Fibroblast of peridontal ligament (primary cell): ENCODE results near the gene TMEM120A.
A peak's percentile ranks its signal among the peaks of the same experiment; 100 is the strongest.

Experiments used
- DNase-seq: peaks from one replicate; pipeline ENCODE4 v3.0.0-alpha.2; 2010; ENCODE audit errors: extremely low read depth

Gene TMEM120A

GRCh38 chr7:75981203-75981452, 13.3 kb downstream of the TMEM120A start:
- DNase-seq, result no peak

GRCh38 chr7:75980430-75981202, 13.8 kb downstream of the TMEM120A start:
- no peak for DNase-seq

- no peak for DNase-seq
Measured at GRCh38 chr7:75979759-75980429, 14.5 kb downstream of the TMEM120A start.

DNA sequence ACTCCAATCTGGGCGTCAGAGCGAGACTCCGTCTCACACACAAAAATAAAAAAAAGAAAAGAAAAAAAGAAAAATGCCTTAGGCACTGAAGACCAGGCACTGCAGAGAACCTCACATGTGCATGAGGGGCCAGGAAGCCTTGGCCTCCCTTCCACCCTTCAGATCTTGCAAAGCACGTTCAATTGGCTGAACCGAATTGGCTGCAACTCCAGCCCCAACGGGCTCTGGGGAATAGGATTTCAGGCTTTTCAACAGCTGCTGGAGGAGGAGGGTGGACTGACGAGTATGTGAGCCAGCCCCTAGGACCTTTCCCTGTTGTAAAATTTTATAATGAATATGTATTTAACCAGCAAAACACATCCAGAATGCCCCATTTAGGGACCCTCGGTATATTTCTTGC, 16.7 kb downstream of the TMEM120A start:
- DNase-seq, result peak; percentile 94

- no peak for DNase-seq
Measured at GRCh38 chr7:75971961-75972763, 22.2 kb downstream of the TMEM120A start.

DNA sequence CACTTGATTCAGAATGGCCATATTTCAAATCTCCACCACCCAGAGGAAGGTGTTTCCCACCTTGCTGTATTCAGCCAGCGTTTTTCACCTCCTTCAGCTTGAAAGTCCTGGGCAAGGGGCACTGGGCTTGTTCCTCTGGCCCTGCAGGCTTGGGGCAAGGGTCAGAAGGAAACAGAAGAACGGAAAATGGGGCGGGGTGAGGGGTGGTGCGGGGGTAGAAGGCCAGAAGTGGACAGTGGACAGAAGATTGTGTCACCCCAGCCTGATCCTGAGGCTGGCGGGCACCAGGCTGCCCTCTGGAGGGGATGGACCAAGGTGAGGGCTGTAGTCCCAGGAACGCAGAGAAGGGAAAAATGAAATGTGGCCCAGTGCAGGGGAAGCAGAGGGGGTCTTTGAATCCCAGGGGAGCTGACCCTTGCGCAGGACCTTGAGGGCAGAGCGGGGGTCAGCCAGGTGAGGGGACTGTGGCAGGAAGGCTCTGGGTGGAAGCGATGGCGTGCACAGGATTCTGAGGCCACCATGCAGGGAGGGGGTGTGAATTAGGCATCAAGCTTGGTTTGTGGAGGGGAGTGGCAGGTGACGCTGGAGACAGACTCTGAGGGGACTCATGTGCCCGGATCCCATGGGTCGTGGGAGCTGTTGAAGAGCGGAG, 23.0 kb downstream of the TMEM120A start:
- no peak for DNase-seq

DNA sequence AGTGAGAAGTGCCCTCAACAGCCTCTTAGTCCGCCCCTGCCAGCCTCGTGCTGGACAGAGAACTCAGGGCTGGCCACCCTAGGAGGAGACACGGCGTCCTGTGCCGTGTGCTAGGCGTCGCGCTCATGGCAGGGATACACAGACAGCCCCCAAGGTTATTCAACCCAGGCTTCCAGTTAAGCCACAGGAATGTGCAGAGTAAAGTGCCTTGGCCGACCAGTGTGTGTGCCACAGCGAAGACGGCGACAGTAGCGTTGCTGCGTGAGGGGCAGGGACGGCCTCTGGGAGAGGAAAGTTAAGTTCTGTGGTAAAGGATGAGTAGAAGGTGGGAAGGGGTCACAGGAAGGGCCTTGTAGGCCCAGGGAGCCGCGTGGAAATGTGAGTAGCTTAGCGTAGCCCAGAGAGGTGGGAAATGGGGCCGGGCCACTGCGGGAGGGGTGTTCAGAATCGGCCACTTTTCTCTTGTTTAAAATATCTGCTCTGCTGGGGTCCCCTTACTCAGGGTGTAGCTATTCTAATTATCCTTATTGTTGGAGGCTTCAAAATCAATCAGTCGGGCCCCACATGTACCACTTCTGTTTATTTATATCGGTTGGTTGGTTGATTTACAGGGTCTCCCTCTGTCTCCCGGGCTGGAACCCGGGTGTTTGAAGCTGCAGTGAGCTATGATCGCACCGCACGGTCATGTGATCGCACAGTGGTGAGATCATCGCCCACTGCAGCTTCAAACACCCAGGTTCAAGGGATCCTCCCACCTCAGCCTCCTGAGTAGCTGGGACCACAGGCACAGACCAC, 24.5 kb downstream of the TMEM120A start:
- DNase-seq, result no peak

DNA sequence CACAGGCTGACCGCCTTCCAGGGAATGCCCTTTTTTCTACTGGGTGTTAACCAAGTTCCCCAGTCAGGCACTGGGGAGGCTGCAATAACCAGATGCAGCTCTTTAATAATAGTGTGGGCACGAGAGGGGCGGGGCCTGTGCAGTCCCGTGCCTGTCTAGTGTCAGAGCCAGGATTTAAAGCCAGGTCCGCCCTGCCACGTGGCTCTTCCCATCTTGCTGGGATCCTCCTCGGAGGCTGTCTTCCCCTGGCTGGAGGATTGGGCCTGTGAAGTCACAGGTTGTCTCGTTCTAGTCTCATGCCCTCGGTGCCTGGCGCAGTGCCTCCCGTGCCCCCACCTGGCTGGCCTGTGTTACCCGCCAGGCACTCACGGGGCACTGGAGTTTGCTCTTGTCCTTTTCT, 25.2 kb downstream of the TMEM120A start:
- DNase-seq, result no peak

GRCh38 chr7:75968561-75969001, 25.8 kb downstream of the TMEM120A start:
- DNase-seq, result no peak

GRCh38 chr7:75968012-75968411, 26.4 kb downstream of the TMEM120A start:
- no peak for DNase-seq

GRCh38 chr7:75967487-75967997, 26.9 kb downstream of the TMEM120A start:
- DNase-seq, result no peak

DNA sequence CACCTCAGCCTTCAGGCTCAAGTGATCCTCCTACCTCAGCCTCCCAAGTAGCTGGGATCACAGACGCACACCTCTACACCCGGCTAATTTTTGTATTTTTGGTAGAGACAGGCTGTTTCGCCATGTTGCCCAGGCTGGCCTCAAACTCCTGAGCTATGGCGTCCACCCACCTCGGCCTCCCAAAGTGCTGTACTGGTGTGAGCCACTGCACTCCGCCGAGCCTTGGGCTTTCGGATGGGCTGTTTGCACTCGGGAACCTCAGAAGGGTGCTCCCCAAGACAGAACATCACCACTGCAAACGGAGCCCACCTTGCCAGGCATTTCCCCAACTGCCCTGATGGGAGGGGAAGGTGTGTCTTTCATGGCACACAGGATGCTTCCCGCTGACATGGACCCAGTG, 27.3 kb downstream of the TMEM120A start:
- no peak for DNase-seq

DNA sequence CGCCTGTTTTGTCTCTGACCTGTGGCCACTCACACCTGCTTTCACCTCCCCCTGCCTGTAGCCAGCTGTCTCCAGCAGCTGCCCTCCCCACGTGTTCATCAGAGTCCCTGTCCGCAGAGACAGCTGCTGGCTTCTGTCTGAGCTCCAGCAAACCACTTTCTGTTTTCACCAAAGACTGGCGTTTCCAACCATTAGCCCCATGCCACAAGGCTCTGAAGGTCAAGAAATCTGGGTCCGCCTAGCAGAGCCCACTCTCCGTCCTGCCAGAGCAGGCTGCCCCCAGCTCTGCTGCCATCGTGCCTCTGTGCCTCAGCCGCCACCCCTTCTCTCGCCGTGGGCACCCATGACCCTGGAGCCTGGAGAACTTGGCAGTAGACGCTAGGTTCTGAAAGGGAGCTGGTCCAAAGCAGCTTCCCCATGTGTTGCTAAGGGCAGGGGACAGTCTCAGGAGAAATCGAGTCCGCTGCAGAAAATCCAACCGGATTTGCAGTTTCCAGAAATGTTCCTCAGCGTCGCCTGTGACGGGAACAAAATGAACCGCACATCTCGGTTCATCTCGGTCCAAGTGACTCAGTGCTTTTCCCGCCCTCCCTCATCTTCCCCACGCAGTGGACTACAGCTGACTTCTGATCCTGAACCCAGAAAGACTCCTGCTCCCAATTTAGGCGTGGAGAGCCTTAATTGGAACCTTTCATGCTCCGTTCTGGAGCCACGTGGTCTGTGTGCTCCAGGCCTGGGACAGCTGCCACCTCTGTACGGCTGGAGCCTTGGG, 28.0 kb downstream of the TMEM120A start:
- peak; percentile 87 for DNase-seq

GRCh38 chr7:75965617-75966016, 28.8 kb downstream of the TMEM120A start:
- no peak for DNase-seq

DNA sequence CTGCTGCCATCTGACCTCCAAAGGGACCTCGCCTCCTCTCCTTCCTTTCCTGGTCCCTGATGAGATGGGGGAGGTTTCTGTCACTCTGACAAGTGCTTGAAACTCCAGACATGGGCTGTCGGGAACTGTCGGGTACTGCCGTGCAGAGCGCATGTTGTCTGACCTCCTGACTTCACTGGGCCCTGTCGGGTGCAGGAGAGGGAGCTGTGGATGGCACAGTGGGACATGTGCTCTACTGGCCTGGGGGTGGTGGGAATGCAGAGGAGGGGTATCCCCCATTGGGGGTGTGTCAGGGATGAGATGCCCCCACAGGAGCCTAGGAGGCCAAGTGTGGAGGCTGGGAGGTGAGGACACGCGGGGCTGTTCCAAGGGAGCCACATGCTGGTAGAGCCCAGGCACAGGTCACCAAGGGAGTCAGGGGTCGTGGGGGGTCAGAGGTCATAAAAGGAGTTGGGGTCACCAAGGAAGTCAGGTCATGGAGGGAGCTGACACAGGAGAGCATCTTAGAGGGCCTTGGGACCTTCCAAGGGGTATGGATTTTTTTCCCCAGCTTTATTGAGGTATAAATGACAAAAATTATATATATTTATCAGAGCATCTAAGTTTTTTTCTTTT, 30.9 kb downstream of the TMEM120A start:
- DNase-seq, result no peak

GRCh38 chr7:75962607-75963380, 31.6 kb downstream of the TMEM120A start:
- peak; percentile 98 for DNase-seq

- DNase-seq, result no peak
Measured at GRCh38 chr7:75961218-75961617, 33.2 kb downstream of the TMEM120A start.

- DNase-seq, result no peak
Measured at GRCh38 chr7:75960372-75960771, 34.0 kb downstream of the TMEM120A start.
